Measurements from ENCODE around the gene NR2E1. TPM values are rescaled to one million over a fixed set of nuclear protein-coding genes. Genes with fewer than 3 reads are reported as not detected.

The NR2E1 gene
- total and polyA plus RNA-seq, 2 experiments from 2014 or later = not detected

DNA sequence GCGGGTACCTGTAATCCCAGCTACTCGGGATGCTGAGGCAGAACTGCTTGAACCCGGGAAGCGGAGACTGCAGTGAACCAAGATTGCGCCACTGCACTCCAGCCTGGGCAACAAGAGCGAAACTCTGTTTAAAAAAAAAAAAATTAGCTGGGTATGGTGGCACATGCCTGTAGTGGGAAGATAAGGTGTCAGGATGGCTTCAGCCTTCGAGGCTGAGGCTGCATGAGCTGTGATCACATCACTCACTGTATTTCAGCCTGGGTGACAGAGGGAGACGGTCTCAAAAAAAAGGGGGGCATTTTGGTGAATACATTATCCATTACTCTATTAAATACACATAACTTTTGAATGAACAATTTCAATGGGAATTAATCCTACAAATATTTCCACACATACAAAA is 62.6 kb downstream of the NR2E1 start:
- DNase-seq (ENCODE audit: low spot score) (no peak), ATAC-seq (no peak)
- no peak overlapping the region for H3K27ac ChIP-seq (ENCODE audit: low read depth)
- H3F3A ChIP-seq (replicated peaks; ENCODE audit: low read depth) = no peaks in the 10 kb centered on the region
- H2AFZ ChIP-seq = no peak overlapping the region
- no peak overlapping the region for H3K4me2 ChIP-seq
- H3K27me3 ChIP-seq (ENCODE audit: insufficient read depth) = no peaks in the 10 kb centered on the region
- H3K4me1 Mint-ChIP-seq = peaks cover 31% of the 10 kb centered on the region
- H4K20me1 ChIP-seq (replicated peaks; ENCODE audit: insufficient read depth) = no peaks in the 10 kb centered on the region; the same call in 1 of the 2 replicates
- peaks cover 3% of the 10 kb centered on the region for H3K27me3 Mint-ChIP-seq (ENCODE audit: insufficient read depth, low read depth, poor library complexity)
- no peak overlapping the region for H3K4me3 Mint-ChIP-seq
- H3K4me1 ChIP-seq (ENCODE audit: insufficient read depth) = peaks cover 35% of the 10 kb centered on the region
- no peaks in the 10 kb centered on the region for H3K9me2 ChIP-seq (ENCODE audit: insufficient read depth)
- H3K27ac Mint-ChIP-seq = no peak overlapping the region
- H3K4me3 ChIP-seq = no peak overlapping the region
- peaks cover 7% of the 10 kb centered on the region for H3K79me2 ChIP-seq (replicated peaks; ENCODE audit: insufficient read depth)
- no peaks in the 10 kb centered on the region for H3K36me3 ChIP-seq (ENCODE audit: insufficient read depth)
- no peaks in the 10 kb centered on the region for H3K36me3 Mint-ChIP-seq (ENCODE audit: low read depth)
- TF ChIP-seq STAT1 (IDR thresholded peaks at IDR 0.05; ENCODE audit: unreplicated experiment) = no peak
- no peak for TF ChIP-seq CREB1 (CRISPR knock-in tag; IDR thresholded peaks at IDR 0.05; ENCODE audit: low read depth)
- no peak for TF ChIP-seq ETS1 (IDR thresholded peaks at IDR 0.05)
- no peak for TF ChIP-seq POLR2AphosphoS5 (IDR thresholded peaks at IDR 0.05; ENCODE audit: low read depth)
- TF ChIP-seq, protein P1, sequence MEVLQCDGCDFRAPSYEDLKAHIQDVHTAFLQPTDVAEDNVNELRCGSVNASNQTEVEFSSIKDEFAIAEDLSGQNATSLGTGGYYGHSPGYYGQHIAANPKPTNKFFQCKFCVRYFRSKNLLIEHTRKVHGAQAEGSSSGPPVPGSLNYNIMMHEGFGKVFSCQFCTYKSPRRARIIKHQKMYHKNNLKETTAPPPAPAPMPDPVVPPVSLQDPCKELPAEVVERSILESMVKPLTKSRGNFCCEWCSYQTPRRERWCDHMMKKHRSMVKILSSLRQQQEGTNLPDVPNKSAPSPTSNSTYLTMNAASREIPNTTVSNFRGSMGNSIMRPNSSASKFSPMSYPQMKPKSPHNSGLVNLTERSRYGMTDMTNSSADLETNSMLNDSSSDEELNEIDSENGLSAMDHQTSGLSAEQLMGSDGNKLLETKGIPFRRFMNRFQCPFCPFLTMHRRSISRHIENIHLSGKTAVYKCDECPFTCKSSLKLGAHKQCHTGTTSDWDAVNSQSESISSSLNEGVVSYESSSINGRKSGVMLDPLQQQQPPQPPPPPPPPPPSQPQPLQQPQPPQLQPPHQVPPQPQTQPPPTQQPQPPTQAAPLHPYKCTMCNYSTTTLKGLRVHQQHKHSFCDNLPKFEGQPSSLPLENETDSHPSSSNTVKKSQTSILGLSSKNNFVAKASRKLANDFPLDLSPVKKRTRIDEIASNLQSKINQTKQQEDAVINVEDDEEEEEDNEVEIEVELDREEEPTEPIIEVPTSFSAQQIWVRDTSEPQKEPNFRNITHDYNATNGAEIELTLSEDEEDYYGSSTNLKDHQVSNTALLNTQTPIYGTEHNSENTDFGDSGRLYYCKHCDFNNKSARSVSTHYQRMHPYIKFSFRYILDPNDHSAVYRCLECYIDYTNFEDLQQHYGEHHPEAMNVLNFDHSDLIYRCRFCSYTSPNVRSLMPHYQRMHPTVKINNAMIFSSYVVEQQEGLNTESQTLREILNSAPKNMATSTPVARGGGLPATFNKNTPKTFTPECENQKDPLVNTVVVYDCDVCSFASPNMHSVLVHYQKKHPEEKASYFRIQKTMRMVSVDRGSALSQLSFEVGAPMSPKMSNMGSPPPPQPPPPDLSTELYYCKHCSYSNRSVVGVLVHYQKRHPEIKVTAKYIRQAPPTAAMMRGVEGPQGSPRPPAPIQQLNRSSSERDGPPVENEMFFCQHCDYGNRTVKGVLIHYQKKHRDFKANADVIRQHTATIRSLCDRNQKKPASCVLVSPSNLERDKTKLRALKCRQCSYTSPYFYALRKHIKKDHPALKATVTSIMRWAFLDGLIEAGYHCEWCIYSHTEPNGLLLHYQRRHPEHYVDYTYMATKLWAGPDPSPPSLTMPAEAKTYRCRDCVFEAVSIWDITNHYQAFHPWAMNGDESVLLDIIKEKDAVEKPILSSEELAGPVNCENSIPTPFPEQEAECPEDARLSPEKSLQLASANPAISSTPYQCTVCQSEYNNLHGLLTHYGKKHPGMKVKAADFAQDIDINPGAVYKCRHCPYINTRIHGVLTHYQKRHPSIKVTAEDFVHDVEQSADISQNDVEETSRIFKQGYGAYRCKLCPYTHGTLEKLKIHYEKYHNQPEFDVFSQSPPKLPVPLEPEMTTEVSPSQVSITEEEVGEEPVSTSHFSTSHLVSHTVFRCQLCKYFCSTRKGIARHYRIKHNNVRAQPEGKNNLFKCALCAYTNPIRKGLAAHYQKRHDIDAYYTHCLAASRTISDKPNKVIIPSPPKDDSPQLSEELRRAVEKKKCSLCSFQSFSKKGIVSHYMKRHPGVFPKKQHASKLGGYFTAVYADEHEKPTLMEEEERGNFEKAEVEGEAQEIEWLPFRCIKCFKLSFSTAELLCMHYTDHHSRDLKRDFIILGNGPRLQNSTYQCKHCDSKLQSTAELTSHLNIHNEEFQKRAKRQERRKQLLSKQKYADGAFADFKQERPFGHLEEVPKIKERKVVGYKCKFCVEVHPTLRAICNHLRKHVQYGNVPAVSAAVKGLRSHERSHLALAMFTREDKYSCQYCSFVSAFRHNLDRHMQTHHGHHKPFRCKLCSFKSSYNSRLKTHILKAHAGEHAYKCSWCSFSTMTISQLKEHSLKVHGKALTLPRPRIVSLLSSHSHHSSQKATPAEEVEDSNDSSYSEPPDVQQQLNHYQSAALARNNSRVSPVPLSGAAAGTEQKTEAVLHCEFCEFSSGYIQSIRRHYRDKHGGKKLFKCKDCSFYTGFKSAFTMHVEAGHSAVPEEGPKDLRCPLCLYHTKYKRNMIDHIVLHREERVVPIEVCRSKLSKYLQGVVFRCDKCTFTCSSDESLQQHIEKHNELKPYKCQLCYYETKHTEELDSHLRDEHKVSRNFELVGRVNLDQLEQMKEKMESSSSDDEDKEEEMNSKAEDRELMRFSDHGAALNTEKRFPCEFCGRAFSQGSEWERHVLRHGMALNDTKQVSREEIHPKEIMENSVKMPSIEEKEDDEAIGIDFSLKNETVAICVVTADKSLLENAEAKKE (CRISPR knock-in tag; IDR thresholded peaks at IDR 0.05) = no peak
- no peak for TF ChIP-seq ZNF331 (CRISPR knock-in tag; IDR thresholded peaks at IDR 0.05; ENCODE audit: low read depth)
- TF ChIP-seq, protein P2, sequence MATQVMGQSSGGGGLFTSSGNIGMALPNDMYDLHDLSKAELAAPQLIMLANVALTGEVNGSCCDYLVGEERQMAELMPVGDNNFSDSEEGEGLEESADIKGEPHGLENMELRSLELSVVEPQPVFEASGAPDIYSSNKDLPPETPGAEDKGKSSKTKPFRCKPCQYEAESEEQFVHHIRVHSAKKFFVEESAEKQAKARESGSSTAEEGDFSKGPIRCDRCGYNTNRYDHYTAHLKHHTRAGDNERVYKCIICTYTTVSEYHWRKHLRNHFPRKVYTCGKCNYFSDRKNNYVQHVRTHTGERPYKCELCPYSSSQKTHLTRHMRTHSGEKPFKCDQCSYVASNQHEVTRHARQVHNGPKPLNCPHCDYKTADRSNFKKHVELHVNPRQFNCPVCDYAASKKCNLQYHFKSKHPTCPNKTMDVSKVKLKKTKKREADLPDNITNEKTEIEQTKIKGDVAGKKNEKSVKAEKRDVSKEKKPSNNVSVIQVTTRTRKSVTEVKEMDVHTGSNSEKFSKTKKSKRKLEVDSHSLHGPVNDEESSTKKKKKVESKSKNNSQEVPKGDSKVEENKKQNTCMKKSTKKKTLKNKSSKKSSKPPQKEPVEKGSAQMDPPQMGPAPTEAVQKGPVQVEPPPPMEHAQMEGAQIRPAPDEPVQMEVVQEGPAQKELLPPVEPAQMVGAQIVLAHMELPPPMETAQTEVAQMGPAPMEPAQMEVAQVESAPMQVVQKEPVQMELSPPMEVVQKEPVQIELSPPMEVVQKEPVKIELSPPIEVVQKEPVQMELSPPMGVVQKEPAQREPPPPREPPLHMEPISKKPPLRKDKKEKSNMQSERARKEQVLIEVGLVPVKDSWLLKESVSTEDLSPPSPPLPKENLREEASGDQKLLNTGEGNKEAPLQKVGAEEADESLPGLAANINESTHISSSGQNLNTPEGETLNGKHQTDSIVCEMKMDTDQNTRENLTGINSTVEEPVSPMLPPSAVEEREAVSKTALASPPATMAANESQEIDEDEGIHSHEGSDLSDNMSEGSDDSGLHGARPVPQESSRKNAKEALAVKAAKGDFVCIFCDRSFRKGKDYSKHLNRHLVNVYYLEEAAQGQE (IDR thresholded peaks at IDR 0.05; ENCODE audit: unreplicated experiment) = no peak
- no peak for TF ChIP-seq NANOG (IDR thresholded peaks at IDR 0.05; ENCODE audit: borderline replicate concordance)
- no peak for TF ChIP-seq EZH2phosphoT487 (IDR thresholded peaks at IDR 0.05; ENCODE audit: unreplicated experiment)
- no peak for TF ChIP-seq JUNB (IDR thresholded peaks at IDR 0.05; ENCODE audit: unreplicated experiment)
- no peak for TF ChIP-seq EZH2 (IDR thresholded peaks at IDR 0.05; ENCODE audit: low read depth, unreplicated experiment)
- no peak for TF ChIP-seq ZNF114 (CRISPR knock-in tag; IDR thresholded peaks at IDR 0.05)
- TF ChIP-seq, protein P3, sequence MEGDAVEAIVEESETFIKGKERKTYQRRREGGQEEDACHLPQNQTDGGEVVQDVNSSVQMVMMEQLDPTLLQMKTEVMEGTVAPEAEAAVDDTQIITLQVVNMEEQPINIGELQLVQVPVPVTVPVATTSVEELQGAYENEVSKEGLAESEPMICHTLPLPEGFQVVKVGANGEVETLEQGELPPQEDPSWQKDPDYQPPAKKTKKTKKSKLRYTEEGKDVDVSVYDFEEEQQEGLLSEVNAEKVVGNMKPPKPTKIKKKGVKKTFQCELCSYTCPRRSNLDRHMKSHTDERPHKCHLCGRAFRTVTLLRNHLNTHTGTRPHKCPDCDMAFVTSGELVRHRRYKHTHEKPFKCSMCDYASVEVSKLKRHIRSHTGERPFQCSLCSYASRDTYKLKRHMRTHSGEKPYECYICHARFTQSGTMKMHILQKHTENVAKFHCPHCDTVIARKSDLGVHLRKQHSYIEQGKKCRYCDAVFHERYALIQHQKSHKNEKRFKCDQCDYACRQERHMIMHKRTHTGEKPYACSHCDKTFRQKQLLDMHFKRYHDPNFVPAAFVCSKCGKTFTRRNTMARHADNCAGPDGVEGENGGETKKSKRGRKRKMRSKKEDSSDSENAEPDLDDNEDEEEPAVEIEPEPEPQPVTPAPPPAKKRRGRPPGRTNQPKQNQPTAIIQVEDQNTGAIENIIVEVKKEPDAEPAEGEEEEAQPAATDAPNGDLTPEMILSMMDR (conservative IDR thresholded peaks at IDR 0.05; ENCODE audit: low read depth in 2 of 2) = no peak
- H3K9me3 Mint-ChIP-seq = no peaks in the 10 kb centered on the region
